ENCODE results near the gene PNKD. TPM values are rescaled to one million over a fixed set of nuclear protein-coding genes. Genes with fewer than 3 reads are reported as not detected.

PNKD gene
- total RNA-seq, 1 experiment from 2014 or later: 57.7 TPM

GRCh38 chr2:218329826-218330593, 59.7 kb downstream of the PNKD start:
- Histone ChIP-seq H3K36me3 (no peaks in the 10 kb centered on the region), H3K4me3 (no peak overlapping the region), H3K27ac (no peak overlapping the region), H3K4me1 (replicated peaks) (no peaks in the 10 kb centered on the region), H3K9me3 (replicated peaks) (no peaks in the 10 kb centered on the region; the same call in 1 of the 2 replicates), H3K27me3 (replicated peaks) (no peaks in the 10 kb centered on the region)
- DNase-seq (ENCODE audit: low read depth in 1 of 2, low spot score in 2 of 2): no peak

DNA sequence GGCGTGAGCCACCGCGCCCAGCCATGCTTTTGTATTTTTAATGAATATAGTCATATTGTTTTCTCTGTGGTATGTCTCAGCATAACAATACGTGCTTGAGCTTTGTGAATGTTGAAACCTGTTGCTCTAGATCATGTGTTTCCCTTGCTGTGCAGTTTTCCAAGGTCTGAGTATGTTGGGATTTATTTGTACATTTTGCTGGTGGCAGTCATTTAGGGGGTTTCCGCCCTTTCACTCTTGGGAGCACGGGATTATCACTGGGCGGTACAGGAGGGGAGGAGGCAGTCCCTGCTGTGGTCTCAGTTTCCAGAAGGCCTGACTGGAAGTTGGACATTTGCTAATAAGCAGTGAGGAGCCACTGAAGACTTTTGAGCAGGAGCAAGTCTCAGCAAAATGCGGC, 61.4 kb downstream of the PNKD start:
- Histone ChIP-seq H3K36me3 (no peaks in the 10 kb centered on the region), H3K4me3 (no peak overlapping the region), H3K27ac (no peak overlapping the region)

GRCh38 chr2:218332288-218332687, 62.0 kb downstream of the PNKD start:
- DNase-seq (ENCODE audit: low read depth in 1 of 2, low spot score in 2 of 2): no peak
- Histone ChIP-seq H3K27me3 (replicated peaks) (no peaks in the 10 kb centered on the region), H3K4me3 (no peak overlapping the region), H3K9me3 (replicated peaks) (no peaks in the 10 kb centered on the region), H3K36me3 (no peaks in the 10 kb centered on the region), H3K4me1 (replicated peaks) (no peaks in the 10 kb centered on the region), H3K27ac (no peak overlapping the region)

More for the DNA sequence above, 61.4 kb downstream of the PNKD start:
- Histone ChIP-seq H3K27me3 (replicated peaks) (no peaks in the 10 kb centered on the region), H3K9me3 (replicated peaks) (no peaks in the 10 kb centered on the region), H3K4me1 (replicated peaks) (no peaks in the 10 kb centered on the region)
- no peak for DNase-seq (ENCODE audit: low read depth in 1 of 2, low spot score in 2 of 2)

- Histone ChIP-seq H3K4me3 (no peak overlapping the region), H3K36me3 (no peaks in the 10 kb centered on the region), H3K9me3 (replicated peaks) (no peaks in the 10 kb centered on the region), H3K27ac (no peak overlapping the region), H3K27me3 (replicated peaks) (no peaks in the 10 kb centered on the region), H3K4me1 (replicated peaks) (no peaks in the 10 kb centered on the region)
- DNase-seq (ENCODE audit: low read depth in 1 of 2, low spot score in 2 of 2): no peak
Measured at GRCh38 chr2:218332920-218333645, 62.8 kb downstream of the PNKD start.

- no peak for DNase-seq (ENCODE audit: low read depth in 1 of 2, low spot score in 2 of 2)
- Histone ChIP-seq H3K36me3 (no peaks in the 10 kb centered on the region), H3K4me3 (no peak overlapping the region), H3K4me1 (replicated peaks) (no peaks in the 10 kb centered on the region), H3K27me3 (replicated peaks) (no peaks in the 10 kb centered on the region), H3K9me3 (replicated peaks) (no peaks in the 10 kb centered on the region), H3K27ac (no peak overlapping the region)
Measured at GRCh38 chr2:218334531-218334930, 64.2 kb downstream of the PNKD start.

DNA sequence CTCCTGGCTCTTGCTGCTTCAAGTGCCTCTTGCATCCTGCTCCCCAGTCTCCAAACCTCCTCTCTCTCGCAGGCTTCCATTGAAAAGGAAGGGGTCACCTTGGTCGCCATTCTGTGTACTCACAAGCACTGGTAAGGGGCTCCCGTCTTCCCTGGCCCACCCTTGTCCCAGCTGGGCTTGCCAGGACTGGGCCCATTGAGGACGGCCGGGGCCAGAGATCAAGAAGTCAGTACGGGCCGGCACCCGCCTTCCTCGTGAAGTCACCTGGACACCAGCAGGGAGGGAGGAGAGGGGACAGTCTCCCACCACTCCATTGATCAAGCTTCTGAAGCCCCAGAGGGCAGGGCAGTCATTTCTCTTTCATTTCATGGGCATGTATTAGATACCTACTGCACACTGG, 70.3 kb downstream of the PNKD start:
- Histone ChIP-seq H3K4me1 (replicated peaks) (no peaks in the 10 kb centered on the region), H3K27ac (no peak overlapping the region), H3K9me3 (replicated peaks) (no peaks in the 10 kb centered on the region), H3K27me3 (replicated peaks) (no peaks in the 10 kb centered on the region), H3K36me3 (no peaks in the 10 kb centered on the region), H3K4me3 (no peak overlapping the region)
- no peak for DNase-seq (ENCODE audit: low read depth in 1 of 2, low spot score in 2 of 2)

DNA sequence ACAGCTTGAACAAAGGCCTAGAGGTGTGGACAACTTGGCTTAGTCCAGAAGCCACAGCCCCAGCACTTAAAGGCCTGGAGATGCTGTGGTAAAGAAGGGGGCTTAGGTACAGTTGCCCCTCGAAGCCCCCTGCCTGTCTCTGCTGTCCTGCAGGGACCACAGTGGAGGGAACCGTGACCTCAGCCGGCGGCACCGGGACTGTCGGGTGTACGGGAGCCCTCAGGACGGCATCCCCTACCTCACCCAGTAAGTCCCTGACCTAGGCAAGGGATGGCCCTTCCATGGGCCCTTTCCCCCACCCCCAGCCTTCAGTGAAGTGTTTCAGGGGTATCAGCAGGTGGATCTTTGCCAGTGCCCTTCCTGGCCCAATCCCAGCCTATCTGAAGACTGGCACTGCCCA, 71.1 kb downstream of the PNKD start:
- Histone ChIP-seq H3K4me3 (no peak overlapping the region), H3K27ac (no peak overlapping the region), H3K4me1 (replicated peaks) (no peaks in the 10 kb centered on the region), H3K36me3 (no peaks in the 10 kb centered on the region), H3K9me3 (replicated peaks) (no peaks in the 10 kb centered on the region), H3K27me3 (replicated peaks) (no peaks in the 10 kb centered on the region)
- no peak for DNase-seq (ENCODE audit: low read depth in 1 of 2, low spot score in 2 of 2)

- no peaks in the 10 kb centered on the region for H3K4me1 ChIP-seq (replicated peaks)
- H3K27ac ChIP-seq: no peak overlapping the region
- DNase-seq (ENCODE audit: low read depth in 1 of 2, low spot score in 2 of 2): no peak
- no peak overlapping the region for H3K4me3 ChIP-seq
- no peaks in the 10 kb centered on the region for H3K36me3 ChIP-seq
- no peaks in the 10 kb centered on the region for H3K27me3 ChIP-seq (replicated peaks)
- H3K9me3 ChIP-seq (replicated peaks): no peaks in the 10 kb centered on the region
Measured at GRCh38 chr2:218342837-218343236, 72.5 kb downstream of the PNKD start.

- Histone ChIP-seq H3K27ac (no peak overlapping the region), H3K36me3 (no peaks in the 10 kb centered on the region)
Measured at GRCh38 chr2:218343591-218343990, 73.3 kb downstream of the PNKD start.

GRCh38 chr2:218344090-218344754, 73.9 kb downstream of the PNKD start:
- Histone ChIP-seq H3K27me3 (replicated peaks) (no peaks in the 10 kb centered on the region), H3K9me3 (replicated peaks) (no peaks in the 10 kb centered on the region), H3K27ac (no peak overlapping the region), H3K36me3 (no peaks in the 10 kb centered on the region), H3K4me3 (no peak overlapping the region), H3K4me1 (replicated peaks) (no peaks in the 10 kb centered on the region)
- DNase-seq (ENCODE audit: low read depth in 1 of 2, low spot score in 2 of 2): no peak

More at GRCh38 chr2:218343591-218343990, 73.3 kb downstream of the PNKD start:
- DNase-seq (ENCODE audit: low read depth in 1 of 2, low spot score in 2 of 2): no peak
- H3K4me3 ChIP-seq: no peak overlapping the region
- H3K27me3 ChIP-seq (replicated peaks): no peaks in the 10 kb centered on the region
- no peaks in the 10 kb centered on the region for H3K9me3 ChIP-seq (replicated peaks)
- no peaks in the 10 kb centered on the region for H3K4me1 ChIP-seq (replicated peaks)

- H3K9me3 ChIP-seq (replicated peaks): no peaks in the 10 kb centered on the region
- no peak overlapping the region for H3K4me3 ChIP-seq
- no peak overlapping the region for H3K27ac ChIP-seq
- H3K27me3 ChIP-seq (replicated peaks): no peaks in the 10 kb centered on the region
- H3K4me1 ChIP-seq (replicated peaks): no peaks in the 10 kb centered on the region
- H3K36me3 ChIP-seq: no peaks in the 10 kb centered on the region
- no peak for DNase-seq (ENCODE audit: low read depth in 1 of 2, low spot score in 2 of 2)
Measured at GRCh38 chr2:218344755-218345417, 74.6 kb downstream of the PNKD start.

- H3K36me3 ChIP-seq: no peaks in the 10 kb centered on the region
- H3K4me3 ChIP-seq: no peak overlapping the region
- no peak overlapping the region for H3K27ac ChIP-seq
- no peaks in the 10 kb centered on the region for H3K4me1 ChIP-seq (replicated peaks)
- H3K9me3 ChIP-seq (replicated peaks): no peaks in the 10 kb centered on the region
- no peak for DNase-seq (ENCODE audit: low read depth in 1 of 2, low spot score in 2 of 2)
- no peaks in the 10 kb centered on the region for H3K27me3 ChIP-seq (replicated peaks)
Measured at GRCh38 chr2:218345491-218346236, 75.3 kb downstream of the PNKD start.

DNA sequence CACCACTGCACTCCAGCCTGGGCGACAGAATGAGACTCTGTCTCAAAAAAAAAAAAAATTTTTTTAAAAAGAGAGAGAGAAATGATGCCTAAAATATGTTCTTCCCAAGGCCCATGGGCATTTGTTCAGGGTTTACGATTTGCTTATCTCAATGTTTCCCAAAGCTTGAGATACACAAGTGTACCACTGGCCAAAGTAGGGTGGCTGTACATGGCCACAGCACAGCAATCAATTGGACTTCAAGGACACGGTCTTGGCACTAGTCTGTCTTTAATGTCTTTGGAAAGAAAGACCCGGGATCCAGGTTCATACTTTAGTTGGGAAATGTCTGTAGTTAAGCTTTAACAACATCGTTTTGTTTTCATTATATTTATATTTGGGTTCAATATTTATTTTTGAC, 76.9 kb downstream of the PNKD start:
- no peak overlapping the region for H3K4me3 ChIP-seq
- H3K36me3 ChIP-seq: no peaks in the 10 kb centered on the region
- DNase-seq (ENCODE audit: low read depth in 1 of 2, low spot score in 2 of 2): no peak
- H3K27me3 ChIP-seq (replicated peaks): no peaks in the 10 kb centered on the region
- H3K27ac ChIP-seq: no peak overlapping the region
- no peaks in the 10 kb centered on the region; the same call in 1 of the 2 replicates for H3K9me3 ChIP-seq (replicated peaks)
- H3K4me1 ChIP-seq (replicated peaks): no peaks in the 10 kb centered on the region

Data from SJSA1 (cell line).